ENCODE data around the gene CLEC3A. TPM values are rescaled to one million over a fixed set of nuclear protein-coding genes. Genes with fewer than 3 reads are reported as not detected.
"Not testable (repeated sequence)": the region's sequence is repeated elsewhere in the genome, so short reads cannot be mapped to it uniquely, and the experiment has no call there.

The CLEC3A gene
- total RNA-seq, 2 donors from 2014 or later, result not detected

DNA sequence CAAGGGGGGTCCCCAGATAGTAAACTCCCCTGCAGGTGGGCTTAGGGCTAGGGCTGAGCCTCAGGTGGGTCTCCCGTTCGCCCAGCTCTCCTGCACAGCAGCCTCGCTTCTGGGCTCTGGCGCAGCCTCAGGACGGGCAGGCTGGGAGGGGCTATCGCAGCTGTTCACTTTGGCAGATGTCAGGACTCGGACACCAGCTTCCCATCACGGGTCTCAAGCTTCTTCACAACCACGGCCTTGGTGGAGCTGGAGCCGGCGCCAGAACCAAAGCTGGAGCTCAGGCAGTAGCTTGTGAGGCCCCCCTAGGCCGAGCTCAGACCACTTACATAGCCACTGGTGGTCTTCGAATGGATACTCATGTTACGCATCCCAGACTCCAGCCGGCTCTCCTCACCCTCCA is 26.0 kb downstream of the CLEC3A start:
- H3K27ac Mint-ChIP-seq, result no peak overlapping the region
- H3K27me3 Mint-ChIP-seq, result peaks cover 46% of the 10 kb centered on the region
- H3K4me3 Mint-ChIP-seq, result no peak overlapping the region
- no peaks in the 10 kb centered on the region for H3K9me3 ChIP-seq (ENCODE audit: control insufficient read depth, low read length, poor library complexity, severe bottlenecking)
- H3K4me1 Mint-ChIP-seq, result no peaks in the 10 kb centered on the region
- DNase-seq (no peak), ATAC-seq (no peak)
- H3K36me3 Mint-ChIP-seq (ENCODE audit: low read depth), result no peaks in the 10 kb centered on the region

DNA sequence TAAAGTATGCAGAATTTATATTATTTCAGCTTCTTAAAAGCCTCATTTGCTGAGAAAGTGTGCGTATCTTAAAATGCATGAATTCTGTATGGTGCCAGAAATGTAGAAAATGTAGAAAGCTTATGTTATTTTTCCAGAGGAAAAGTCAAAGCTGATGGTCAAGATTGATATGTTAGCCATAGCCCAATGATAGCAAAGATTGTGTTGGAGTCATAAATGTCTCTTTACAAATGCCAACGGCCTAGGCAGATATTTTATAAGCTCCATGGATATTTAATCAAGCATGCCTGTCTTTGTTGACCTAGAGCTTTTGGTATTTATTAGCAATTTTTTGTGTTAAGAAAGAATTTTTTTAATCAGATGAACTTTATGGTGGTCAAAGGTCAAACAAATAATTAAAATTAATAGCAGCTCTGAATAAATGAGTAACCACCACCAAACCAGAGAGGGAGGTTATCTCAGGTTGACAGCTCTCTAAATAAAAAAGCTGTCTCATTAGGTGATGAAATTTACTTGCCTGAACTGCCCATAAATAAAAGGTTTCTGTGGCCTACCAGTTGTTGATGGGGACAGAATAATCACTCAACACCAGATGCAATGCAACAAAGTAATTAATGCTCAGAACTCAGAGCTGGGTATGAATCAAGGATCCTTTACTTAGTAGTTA is 28.5 kb downstream of the CLEC3A start:
- Mint-ChIP-seq H3K4me3 (no peak overlapping the region), H3K27me3 (peaks cover 42% of the 10 kb centered on the region), H3K27ac (no peak overlapping the region), H3K4me1 (no peaks in the 10 kb centered on the region), H3K36me3 (ENCODE audit: low read depth) (no peaks in the 10 kb centered on the region)
- DNase-seq (no peak), ATAC-seq (no peak)
- H3K9me3 ChIP-seq (ENCODE audit: control insufficient read depth, low read length, poor library complexity, severe bottlenecking), result no peaks in the 10 kb centered on the region

DNA sequence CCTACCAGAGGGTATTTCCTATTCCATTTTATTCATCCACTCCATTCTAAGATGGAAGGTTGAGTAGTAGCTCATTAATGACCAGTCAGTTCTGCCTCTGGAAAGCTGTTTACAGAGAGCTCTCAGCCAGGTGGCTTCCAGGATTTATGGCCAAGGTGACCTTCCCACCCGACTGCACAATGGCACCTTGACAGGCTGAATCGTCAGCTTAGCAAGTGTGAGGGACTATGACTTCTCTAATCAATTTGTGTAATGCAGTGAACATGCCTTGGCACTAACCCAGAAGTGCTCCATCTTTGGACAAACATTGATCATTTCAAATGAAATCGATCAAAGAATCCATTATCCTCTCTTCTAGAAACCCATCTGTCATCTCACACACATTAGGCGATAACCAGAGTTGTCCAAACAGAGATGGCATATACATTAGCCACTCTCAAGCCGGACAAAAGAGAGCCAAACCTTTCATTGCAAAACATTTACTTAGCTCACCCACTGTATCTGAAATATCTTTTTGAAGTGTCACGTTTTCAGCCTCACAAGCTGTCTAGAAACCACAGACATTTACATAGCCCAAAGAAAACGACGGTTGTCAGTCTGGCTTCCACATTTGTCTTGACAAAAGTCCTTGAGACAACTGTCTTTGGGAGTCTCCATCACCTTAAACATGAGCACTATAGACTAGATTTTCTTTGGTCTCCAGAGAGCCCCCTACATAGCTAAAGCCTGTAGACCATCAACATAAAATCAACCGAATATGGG is 35.6 kb downstream of the CLEC3A start:
- Mint-ChIP-seq H3K27me3 (peaks cover 53% of the 10 kb centered on the region), H3K4me1 (no peaks in the 10 kb centered on the region), H3K4me3 (no peak overlapping the region), H3K27ac (no peak overlapping the region), H3K36me3 (ENCODE audit: low read depth) (no peaks in the 10 kb centered on the region)
- no peaks in the 10 kb centered on the region for H3K9me3 ChIP-seq (ENCODE audit: control insufficient read depth, low read length, poor library complexity, severe bottlenecking)
- ATAC-seq (no peak), DNase-seq (no peak)

DNA sequence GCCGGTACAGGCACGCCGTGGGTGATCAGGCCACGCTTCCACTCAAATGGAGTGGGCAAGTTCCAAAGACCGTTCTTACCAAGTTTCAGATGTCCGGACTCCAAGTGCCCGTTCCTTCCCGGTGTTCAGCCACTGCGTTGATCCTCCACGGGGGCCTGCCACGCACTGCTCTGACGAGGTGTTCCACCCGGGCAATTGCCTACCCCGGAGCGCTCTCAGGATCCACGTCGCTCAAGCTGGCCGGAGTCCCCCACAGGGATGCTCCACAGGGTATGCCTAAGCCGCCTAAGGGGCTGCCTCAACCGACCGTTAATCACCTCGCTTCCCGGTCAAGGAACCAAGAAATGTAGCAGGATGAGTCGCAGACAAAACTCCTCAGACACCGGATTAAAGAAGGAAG is 37.5 kb downstream of the CLEC3A start:
- DNase-seq; H3K9me3 ChIP-seq (ENCODE audit: control insufficient read depth, low read length, poor library complexity, severe bottlenecking); H3K4me1 Mint-ChIP-seq; H3K27ac Mint-ChIP-seq; ATAC-seq; H3K4me3 Mint-ChIP-seq; H3K36me3 Mint-ChIP-seq (ENCODE audit: low read depth): not testable (repeated sequence)
- H3K27me3 Mint-ChIP-seq, result peaks cover 54% of the 10 kb centered on the region

DNA sequence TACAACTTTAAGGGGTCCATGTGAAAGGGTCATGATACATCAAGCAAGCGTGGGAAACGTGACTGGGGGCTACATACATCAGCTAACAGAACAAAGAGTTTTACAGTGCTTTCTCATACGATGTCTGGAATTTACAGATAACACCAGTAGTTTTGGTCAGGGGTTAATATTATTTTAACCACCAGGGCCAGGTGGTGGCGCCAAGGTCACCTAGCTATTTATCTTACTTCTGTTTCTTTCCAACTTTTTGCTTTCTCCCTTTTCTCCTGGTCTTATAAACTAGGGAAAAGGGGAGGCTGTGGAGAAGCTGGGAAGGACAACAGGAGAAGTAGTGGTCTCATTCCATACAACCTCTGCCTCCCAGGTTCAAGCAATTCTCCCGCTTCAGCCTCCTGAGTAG is 37.9 kb downstream of the CLEC3A start:
- peaks cover 57% of the 10 kb centered on the region for H3K27me3 Mint-ChIP-seq
- DNase-seq (no peak), ATAC-seq (no peak)
- no peak overlapping the region for H3K27ac Mint-ChIP-seq
- H3K36me3 Mint-ChIP-seq (ENCODE audit: low read depth), result no peaks in the 10 kb centered on the region
- H3K4me3 Mint-ChIP-seq, result no peak overlapping the region
- no peaks in the 10 kb centered on the region for H3K4me1 Mint-ChIP-seq
- H3K9me3 ChIP-seq (ENCODE audit: control insufficient read depth, low read length, poor library complexity, severe bottlenecking), result no peaks in the 10 kb centered on the region

DNA sequence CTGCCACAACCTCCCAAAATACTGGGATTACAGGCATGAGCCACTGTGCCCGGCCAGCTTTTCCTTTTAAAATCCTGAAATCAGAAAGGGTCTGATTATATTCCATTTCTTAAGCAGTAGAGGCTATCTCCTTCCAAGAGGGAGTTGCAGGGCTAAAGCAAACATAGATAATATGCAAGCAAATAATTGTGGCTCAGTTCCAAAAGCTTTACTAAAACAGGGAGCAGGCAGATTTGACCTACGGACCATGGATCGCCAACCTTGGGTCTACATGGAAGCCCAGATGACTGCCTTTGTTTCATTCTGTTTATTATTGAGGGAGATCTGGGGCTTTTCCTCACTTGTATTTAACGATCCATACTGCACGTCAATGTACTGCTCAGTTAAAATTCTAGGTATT is 38.5 kb downstream of the CLEC3A start:
- Mint-ChIP-seq H3K27me3 (peaks cover 62% of the 10 kb centered on the region), H3K4me3 (no peak overlapping the region), H3K27ac (no peak overlapping the region), H3K36me3 (ENCODE audit: low read depth) (no peaks in the 10 kb centered on the region), H3K4me1 (no peaks in the 10 kb centered on the region)
- no peaks in the 10 kb centered on the region for H3K9me3 ChIP-seq (ENCODE audit: control insufficient read depth, low read length, poor library complexity, severe bottlenecking)
- DNase-seq (no peak), ATAC-seq (no peak)

DNA sequence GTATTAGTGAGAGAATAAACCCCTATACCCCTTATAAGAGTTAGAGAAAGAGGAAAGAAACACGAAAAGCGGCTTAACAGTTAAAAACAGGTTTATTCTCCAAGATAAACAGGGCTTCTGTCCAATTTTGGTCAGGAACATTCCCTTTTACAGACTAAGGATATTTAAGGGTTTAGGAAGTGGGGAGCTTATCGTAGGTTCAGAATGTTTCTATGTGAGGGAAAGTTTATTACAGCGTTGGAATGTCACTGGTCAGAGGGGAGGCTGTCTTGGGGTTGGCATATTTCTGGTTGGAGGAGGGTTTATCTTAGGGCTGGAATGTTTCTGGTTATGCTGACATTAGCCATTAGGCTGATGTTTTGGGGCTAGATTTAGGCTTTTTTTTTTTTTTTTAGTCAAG is 43.0 kb downstream of the CLEC3A start:
- Mint-ChIP-seq H3K4me3 (no peak overlapping the region), H3K4me1 (no peaks in the 10 kb centered on the region), H3K27me3 (peaks cover 45% of the 10 kb centered on the region), H3K27ac (no peak overlapping the region), H3K36me3 (ENCODE audit: low read depth) (no peaks in the 10 kb centered on the region)
- no peak for ATAC-seq
- DNase-seq, result no peak
- H3K9me3 ChIP-seq (ENCODE audit: control insufficient read depth, low read length, poor library complexity, severe bottlenecking), result no peaks in the 10 kb centered on the region

DNA sequence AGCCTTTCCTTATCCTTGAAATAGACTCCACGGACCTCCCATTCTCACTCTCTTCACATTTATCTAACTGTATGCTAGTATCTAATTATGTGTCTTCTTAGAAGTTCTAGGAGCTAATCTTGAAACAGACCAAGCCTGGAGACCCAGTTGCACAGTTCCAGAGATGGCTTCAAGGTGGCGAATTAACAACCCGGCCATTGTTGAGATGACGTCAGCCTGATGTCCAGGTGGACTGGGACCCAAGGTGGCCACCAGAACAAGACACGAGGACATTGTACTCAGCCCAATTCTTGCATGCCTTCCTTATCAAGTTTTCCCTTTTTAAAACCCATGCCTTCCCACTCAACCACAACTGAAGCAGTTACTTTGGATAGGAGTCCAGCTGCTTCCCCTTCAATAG is 47.6 kb downstream of the CLEC3A start:
- H3K4me1 Mint-ChIP-seq, result no peaks in the 10 kb centered on the region
- no peak overlapping the region for H3K27ac Mint-ChIP-seq
- ATAC-seq, result no peak
- no peak overlapping the region for H3K4me3 Mint-ChIP-seq
- no peak for DNase-seq
- H3K9me3 ChIP-seq (ENCODE audit: control insufficient read depth, low read length, poor library complexity, severe bottlenecking), result no peaks in the 10 kb centered on the region
- peaks cover 2% of the 10 kb centered on the region for H3K36me3 Mint-ChIP-seq (ENCODE audit: low read depth)
- peaks cover 48% of the 10 kb centered on the region for H3K27me3 Mint-ChIP-seq

DNA sequence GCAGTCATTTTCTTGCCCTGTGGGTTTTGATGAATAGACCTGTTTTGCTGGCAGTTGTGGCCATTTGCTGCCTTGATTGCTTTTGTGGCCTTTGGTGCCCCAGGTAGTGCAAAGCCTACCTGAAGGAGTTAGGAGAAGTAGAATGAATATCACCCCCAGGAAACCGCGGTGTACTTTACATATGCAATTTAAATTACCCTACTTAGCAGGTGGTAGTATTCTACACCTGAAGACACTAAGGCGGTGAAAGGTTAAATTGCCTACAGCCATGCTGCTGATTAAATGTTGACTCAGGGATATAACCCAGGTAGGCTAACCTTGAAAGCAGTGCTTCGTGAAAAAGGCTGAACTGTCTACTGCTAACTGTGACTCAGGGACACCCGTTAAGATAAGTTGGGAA is 49.9 kb downstream of the CLEC3A start:
- H3K4me3 Mint-ChIP-seq, result no peak overlapping the region
- no peak overlapping the region for H3K27ac Mint-ChIP-seq
- H3K27me3 Mint-ChIP-seq, result peaks cover 38% of the 10 kb centered on the region

DNA sequence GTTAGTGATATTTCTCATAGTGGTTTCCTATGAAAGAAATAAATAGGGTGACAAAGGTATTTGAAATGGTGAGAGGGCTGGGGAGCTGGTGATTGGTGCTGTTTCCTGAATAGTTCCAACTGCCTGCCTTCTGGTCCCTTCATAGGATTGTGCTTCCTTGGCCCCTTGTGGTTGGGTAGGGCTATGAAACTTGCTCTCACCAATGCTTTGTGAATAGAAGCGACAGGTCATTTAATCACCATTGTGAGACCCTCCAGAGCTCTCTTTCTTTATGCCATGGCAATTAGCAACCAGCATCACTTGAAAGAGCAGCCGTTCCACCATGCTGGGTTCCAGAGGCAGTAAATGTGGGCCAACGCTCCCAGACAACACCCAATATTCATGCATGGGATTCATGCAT is 53.5 kb downstream of the CLEC3A start:
- Mint-ChIP-seq H3K27me3 (peaks cover 38% of the 10 kb centered on the region), H3K36me3 (ENCODE audit: low read depth) (peaks cover 2% of the 10 kb centered on the region), H3K4me1 (no peaks in the 10 kb centered on the region), H3K27ac (no peak overlapping the region), H3K4me3 (no peak overlapping the region)
- DNase-seq (no peak), ATAC-seq (no peak)
- no peaks in the 10 kb centered on the region for H3K9me3 ChIP-seq (ENCODE audit: control insufficient read depth, low read length, poor library complexity, severe bottlenecking)

More for the DNA sequence above, 49.9 kb downstream of the CLEC3A start:
- ATAC-seq (no peak), DNase-seq (no peak)
- Mint-ChIP-seq H3K36me3 (ENCODE audit: low read depth) (peaks cover 2% of the 10 kb centered on the region), H3K4me1 (no peaks in the 10 kb centered on the region)
- H3K9me3 ChIP-seq (ENCODE audit: control insufficient read depth, low read length, poor library complexity, severe bottlenecking), result no peaks in the 10 kb centered on the region

DNA sequence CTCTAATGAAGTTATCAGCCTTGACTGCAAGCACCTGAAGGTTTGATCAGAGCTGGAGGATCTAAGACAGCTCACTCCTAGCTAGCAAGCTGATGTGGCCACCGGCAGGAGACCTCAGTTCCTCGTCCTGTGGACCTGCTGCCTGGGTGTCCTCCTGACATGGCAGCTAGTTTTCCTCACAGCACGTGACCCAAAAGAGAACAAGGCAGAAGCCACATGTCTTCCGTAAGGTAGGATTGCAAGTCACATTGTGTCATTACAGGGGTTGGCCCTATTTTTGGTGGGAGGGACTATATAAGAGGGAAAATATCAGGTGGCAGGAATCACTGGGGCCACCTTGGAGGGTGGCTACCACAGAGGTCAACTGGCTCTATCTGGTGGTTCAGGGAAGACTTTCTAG is 59.0 kb downstream of the CLEC3A start:
- Mint-ChIP-seq H3K4me3 (no peak overlapping the region), H3K4me1 (no peaks in the 10 kb centered on the region), H3K36me3 (ENCODE audit: low read depth) (no peaks in the 10 kb centered on the region), H3K27ac (no peak overlapping the region), H3K27me3 (peaks cover 25% of the 10 kb centered on the region)
- DNase-seq, result no peak
- H3K9me3 ChIP-seq (ENCODE audit: control insufficient read depth, low read length, poor library complexity, severe bottlenecking), result no peaks in the 10 kb centered on the region
- ATAC-seq, result no peak

Data from T-helper 17 cell (primary cell).